PFSK-1 (cell line): ENCODE results near the gene VPS25.

Source experiments
- POLR2AphosphoS5 ChIP-seq: IDR thresholded peaks from 2 replicates; pipeline ENCODE4 v1.6.1; 2012; ENCODE audit warnings: low read depth, mild to moderate bottlenecking, control low read depth, low read length, moderate library complexity
- TAF1 ChIP-seq: IDR thresholded peaks from 2 replicates; pipeline ENCODE4 v1.6.1; 2012; ENCODE audit warnings: low read length, control low read depth, borderline replicate concordance; ENCODE audit not compliant: insufficient read depth
- TF ChIP-seq, protein P1 (sequence below), 2 experiments: IDR thresholded peaks; 2 replicates each; pipeline versions ENCODE4 v1.6.1 to v1.8.0; 2011 to 2012; ENCODE audit warnings: low read depth in 2 of 2, low read length in 2 of 2, control low read depth in 1 of 2, inconsistent platforms in 1 of 2, mild to moderate bottlenecking in 1 of 2, moderate library complexity in 1 of 2; ENCODE audit not compliant: insufficient read depth in 1 of 2

DNA sequence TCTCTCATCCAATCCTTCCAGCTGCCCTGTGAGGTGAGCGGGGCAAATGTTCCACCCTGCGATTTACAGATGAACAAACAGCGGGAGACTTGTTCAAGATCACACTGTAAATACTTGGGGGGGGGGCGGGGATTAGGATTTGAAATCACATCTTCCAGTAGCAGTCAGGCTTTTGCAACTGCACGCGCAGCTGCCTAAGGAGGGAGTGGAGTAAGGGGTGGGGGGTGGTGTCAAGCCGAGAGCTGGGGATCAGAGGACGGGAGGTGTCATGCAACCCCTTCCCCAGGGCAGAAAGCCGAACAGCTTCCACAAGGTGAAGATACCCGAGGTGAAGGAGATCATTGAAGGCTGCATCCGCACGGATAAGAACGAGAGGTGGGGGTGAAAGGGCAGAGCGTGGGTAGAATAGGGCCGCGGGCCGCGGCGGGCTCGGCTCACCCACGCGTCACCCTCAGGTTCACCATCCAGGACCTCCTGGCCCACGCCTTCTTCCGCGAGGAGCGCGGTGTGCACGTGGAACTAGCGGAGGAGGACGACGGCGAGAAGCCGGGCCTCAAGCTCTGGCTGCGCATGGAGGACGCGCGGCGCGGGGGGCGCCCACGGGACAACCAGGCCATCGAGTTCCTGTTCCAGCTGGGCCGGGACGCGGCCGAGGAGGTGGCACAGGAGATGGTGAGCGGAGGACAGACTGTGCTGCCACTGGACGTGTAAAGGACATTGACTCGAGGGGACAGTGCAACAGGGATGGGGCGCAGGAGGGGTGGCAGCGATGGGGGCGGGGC, 11.8 kb downstream of the VPS25 start:
- TF ChIP-seq TAF1 (no peak), POLR2AphosphoS5 (no peak)
- TF ChIP-seq, protein P1, sequence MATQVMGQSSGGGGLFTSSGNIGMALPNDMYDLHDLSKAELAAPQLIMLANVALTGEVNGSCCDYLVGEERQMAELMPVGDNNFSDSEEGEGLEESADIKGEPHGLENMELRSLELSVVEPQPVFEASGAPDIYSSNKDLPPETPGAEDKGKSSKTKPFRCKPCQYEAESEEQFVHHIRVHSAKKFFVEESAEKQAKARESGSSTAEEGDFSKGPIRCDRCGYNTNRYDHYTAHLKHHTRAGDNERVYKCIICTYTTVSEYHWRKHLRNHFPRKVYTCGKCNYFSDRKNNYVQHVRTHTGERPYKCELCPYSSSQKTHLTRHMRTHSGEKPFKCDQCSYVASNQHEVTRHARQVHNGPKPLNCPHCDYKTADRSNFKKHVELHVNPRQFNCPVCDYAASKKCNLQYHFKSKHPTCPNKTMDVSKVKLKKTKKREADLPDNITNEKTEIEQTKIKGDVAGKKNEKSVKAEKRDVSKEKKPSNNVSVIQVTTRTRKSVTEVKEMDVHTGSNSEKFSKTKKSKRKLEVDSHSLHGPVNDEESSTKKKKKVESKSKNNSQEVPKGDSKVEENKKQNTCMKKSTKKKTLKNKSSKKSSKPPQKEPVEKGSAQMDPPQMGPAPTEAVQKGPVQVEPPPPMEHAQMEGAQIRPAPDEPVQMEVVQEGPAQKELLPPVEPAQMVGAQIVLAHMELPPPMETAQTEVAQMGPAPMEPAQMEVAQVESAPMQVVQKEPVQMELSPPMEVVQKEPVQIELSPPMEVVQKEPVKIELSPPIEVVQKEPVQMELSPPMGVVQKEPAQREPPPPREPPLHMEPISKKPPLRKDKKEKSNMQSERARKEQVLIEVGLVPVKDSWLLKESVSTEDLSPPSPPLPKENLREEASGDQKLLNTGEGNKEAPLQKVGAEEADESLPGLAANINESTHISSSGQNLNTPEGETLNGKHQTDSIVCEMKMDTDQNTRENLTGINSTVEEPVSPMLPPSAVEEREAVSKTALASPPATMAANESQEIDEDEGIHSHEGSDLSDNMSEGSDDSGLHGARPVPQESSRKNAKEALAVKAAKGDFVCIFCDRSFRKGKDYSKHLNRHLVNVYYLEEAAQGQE (IDR thresholded peaks at IDR 0.05; ENCODE audit: insufficient read depth in 1 of 2, low read depth in 2 of 2, low read length in 2 of 2) = no peak
